Thoracic aorta (tissue), 2 donors: ENCODE data around the gene ITPR3. TPM values are rescaled to one million over a fixed set of nuclear protein-coding genes. Genes with fewer than 3 reads are reported as not detected.
A peak's percentile ranks its signal among the peaks of the same experiment; 100 is the strongest.

Experiments
- ATAC-seq: fragments of 150-250 bp; one replicate; pipeline ENCODE4 v1.8.0; 2017; ENCODE audit warnings: low read depth; ENCODE audit not compliant: insufficient number of reproducible peaks, low FRiP score
- DNase-seq: peaks from one replicate; pipeline ENCODE4 v3.0.0-alpha.2; 2020; ENCODE audit warnings: low spot score
- H3K27ac ChIP-seq, 2 donors: fragments of 200-600 bp; sonication (generic); 1 replicate in 1 of 2; 2 replicates in 1 of 2; pipeline ENCODE4 v1.5.1; 2016; ENCODE audit warnings: mild to moderate bottlenecking in 2 of 2, moderate library complexity in 2 of 2
- H3K27me3 ChIP-seq: fragments of 200-600 bp; sonication (generic); replicated peaks from 2 replicates; pipeline ENCODE4 v1.6.0; 2016; ENCODE audit warnings: mild to moderate bottlenecking; ENCODE audit not compliant: insufficient read depth
- H3K36me3 ChIP-seq: fragments of 200-600 bp; sonication (generic); one replicate; pipeline ENCODE4 v1.5.1; 2016
- H3K4me1 ChIP-seq, 2 donors: fragments of 200-600 bp; sonication (generic); 1 replicate in 1 of 2; 2 replicates in 1 of 2; pipeline versions ENCODE4 v1.5.1 to v1.6.0; 2016; ENCODE audit warnings: low read depth in 2 of 2, mild to moderate bottlenecking in 1 of 2; ENCODE audit not compliant: control insufficient read depth in 1 of 2
- H3K4me3 ChIP-seq: fragments of 200-600 bp; sonication (generic); 2 replicates; pipeline ENCODE4 v1.5.1; 2016; ENCODE audit warnings: mild to moderate bottlenecking
- H3K9me3 ChIP-seq: fragments of 200-600 bp; sonication (generic); 2 replicates; pipeline ENCODE4 v1.5.1; 2016
- total RNA-seq, 2 donors: library from RNA; depleted of rRNA; stranded (reverse); fragments of >200 nt; gene quantifications; one replicate each; pipeline versions ENCODE4 v1.1.0 to v1.2.3, GENCODE V29; 2016
- TF ChIP-seq, protein P1 (sequence below): fragments of 200-600 bp; sonication (generic); IDR thresholded peaks from one replicate; pipeline ENCODE4 v1.5.1; 2019; ENCODE audit warnings: antibody characterized with exemption

Gene ITPR3
- total RNA-seq, 2 donors from 2014 or later, result 15.2 to 21.2 TPM

- no peaks in the 10 kb centered on the region for H3K9me3 ChIP-seq
- H3K4me3 ChIP-seq, result no peak overlapping the region
- TF ChIP-seq, protein P1, sequence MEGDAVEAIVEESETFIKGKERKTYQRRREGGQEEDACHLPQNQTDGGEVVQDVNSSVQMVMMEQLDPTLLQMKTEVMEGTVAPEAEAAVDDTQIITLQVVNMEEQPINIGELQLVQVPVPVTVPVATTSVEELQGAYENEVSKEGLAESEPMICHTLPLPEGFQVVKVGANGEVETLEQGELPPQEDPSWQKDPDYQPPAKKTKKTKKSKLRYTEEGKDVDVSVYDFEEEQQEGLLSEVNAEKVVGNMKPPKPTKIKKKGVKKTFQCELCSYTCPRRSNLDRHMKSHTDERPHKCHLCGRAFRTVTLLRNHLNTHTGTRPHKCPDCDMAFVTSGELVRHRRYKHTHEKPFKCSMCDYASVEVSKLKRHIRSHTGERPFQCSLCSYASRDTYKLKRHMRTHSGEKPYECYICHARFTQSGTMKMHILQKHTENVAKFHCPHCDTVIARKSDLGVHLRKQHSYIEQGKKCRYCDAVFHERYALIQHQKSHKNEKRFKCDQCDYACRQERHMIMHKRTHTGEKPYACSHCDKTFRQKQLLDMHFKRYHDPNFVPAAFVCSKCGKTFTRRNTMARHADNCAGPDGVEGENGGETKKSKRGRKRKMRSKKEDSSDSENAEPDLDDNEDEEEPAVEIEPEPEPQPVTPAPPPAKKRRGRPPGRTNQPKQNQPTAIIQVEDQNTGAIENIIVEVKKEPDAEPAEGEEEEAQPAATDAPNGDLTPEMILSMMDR, result no peak
- ATAC-seq (no peak), DNase-seq (no peak)
- no peaks in the 10 kb centered on the region for H3K36me3 ChIP-seq
- H3K27ac ChIP-seq, result no peak overlapping the region
- no peaks in the 10 kb centered on the region for H3K27me3 ChIP-seq
- H3K4me1 ChIP-seq, result peaks cover 11 to 25% of the 10 kb centered on the region in 2 donors
Observed at GRCh38 chr6:33714385-33715040, 93.4 kb downstream of the ITPR3 start.

DNA sequence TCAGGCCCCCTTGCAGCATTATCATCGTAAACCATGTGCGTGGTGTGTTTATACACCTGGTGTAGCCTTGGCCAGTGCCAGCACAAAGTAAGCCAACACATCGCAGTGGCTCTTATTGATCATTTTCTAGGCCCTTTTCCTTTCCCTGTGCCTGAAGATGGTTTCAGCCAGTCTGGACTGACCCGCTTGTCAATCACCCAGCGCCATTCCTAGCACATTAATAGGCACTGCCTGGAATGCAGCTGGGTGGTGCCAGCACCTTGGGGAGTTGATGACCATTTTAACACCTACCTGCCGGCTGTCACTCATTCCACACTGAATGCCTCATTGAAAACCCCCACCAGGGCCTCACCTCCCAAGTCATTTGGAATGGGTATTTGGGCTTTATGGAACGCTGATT lies 95.3 kb downstream of the ITPR3 start:
- peaks cover 7 to 16% of the 10 kb centered on the region in 2 donors for H3K4me1 ChIP-seq
- H3K36me3 ChIP-seq, result no peaks in the 10 kb centered on the region
- no peaks in the 10 kb centered on the region for H3K9me3 ChIP-seq
- no peaks in the 10 kb centered on the region for H3K27me3 ChIP-seq
- DNase-seq, result no peak
- TF ChIP-seq, protein P1, result no peak
- no peak for ATAC-seq
- no peak overlapping the region for H3K27ac ChIP-seq
- H3K4me3 ChIP-seq, result no peak overlapping the region

GRCh38 chr6:33716890-33717632 lies 95.9 kb downstream of the ITPR3 start:
- TF ChIP-seq, protein P1, result no peak
- H3K27me3 ChIP-seq, result no peaks in the 10 kb centered on the region
- H3K36me3 ChIP-seq, result no peaks in the 10 kb centered on the region
- no peaks in the 10 kb centered on the region for H3K9me3 ChIP-seq
- no peak for DNase-seq
- H3K4me3 ChIP-seq, result no peak overlapping the region
- H3K27ac ChIP-seq, result peak overlapping the region; percentile 46 to 53
- H3K4me1 ChIP-seq, result peaks cover 5 to 13% of the 10 kb centered on the region in 2 donors
- ATAC-seq, result no peak

GRCh38 chr6:33717934-33718455 lies 96.9 kb downstream of the ITPR3 start:
- Histone ChIP-seq H3K4me3 (no peak overlapping the region), H3K27me3 (no peaks in the 10 kb centered on the region), H3K9me3 (no peaks in the 10 kb centered on the region), H3K36me3 (no peaks in the 10 kb centered on the region), H3K4me1 (peaks cover 5 to 11% of the 10 kb centered on the region in 2 donors), H3K27ac (peak overlapping the region; percentile 46 to 53)
- TF ChIP-seq, protein P1, result no peak
- ATAC-seq (no peak), DNase-seq (no peak)

DNA sequence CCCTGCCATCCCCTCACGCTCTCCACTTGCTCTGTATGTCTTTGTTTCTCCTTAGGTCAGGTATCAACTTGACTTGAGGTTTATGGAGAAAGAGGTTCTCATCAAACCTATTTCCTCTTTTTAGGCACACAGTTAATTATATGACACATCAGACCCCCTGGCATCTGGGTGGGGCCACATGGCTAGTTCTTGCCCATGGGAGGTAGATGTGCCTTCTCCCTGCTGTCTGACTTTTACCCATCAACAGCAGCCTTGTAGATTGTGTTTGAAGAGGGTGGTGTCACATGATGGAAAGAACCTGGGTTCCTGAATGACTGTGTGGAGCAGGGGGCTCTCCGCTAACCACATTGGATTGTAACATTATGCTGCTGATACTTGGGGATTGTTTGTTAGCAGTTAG lies 97.6 kb downstream of the ITPR3 start:
- no peaks in the 10 kb centered on the region for H3K27me3 ChIP-seq
- DNase-seq (no peak), ATAC-seq (no peak)
- peak overlapping the region in 1 of 2 donors; percentile 46 for H3K27ac ChIP-seq
- H3K36me3 ChIP-seq, result no peaks in the 10 kb centered on the region
- TF ChIP-seq, protein P1, result no peak
- no peak overlapping the region for H3K4me3 ChIP-seq
- no peaks in the 10 kb centered on the region for H3K9me3 ChIP-seq
- peaks cover 5 to 11% of the 10 kb centered on the region in 2 donors for H3K4me1 ChIP-seq
